DND-41 (cell line): ENCODE results near the gene EDNRB.

Source experiments
- ATAC-seq: fragments of 200-7000 bp; cut with Tn5 transposase; 3 replicates; pipeline ENCODE4 v1.9.1; 2021; ENCODE audit warnings: low read depth; ENCODE audit not compliant: insufficient read depth
- DNase-seq: peaks from one replicate; pipeline ENCODE4 v3.0.0-alpha.2; 2020
- H2AFZ ChIP-seq: 2 replicates; pipeline ENCODE4 v1.6.0; 2012; ENCODE audit warnings: low read depth, low read length
- H3K27ac ChIP-seq: 2 replicates; pipeline ENCODE4 v1.5.1; 2012; ENCODE audit warnings: low read length, inconsistent platforms
- H3K27me3 ChIP-seq: fragments of 200-600 bp; sonication (generic); 2 replicates; pipeline ENCODE4 v1.6.0; 2012; ENCODE audit warnings: low read length, mild to moderate bottlenecking, inconsistent platforms; ENCODE audit not compliant: insufficient read depth, poor library complexity
- H3K36me3 ChIP-seq: 2 replicates; pipeline ENCODE4 v1.5.1; 2012; ENCODE audit warnings: low read length, inconsistent platforms; ENCODE audit not compliant: insufficient read depth
- H3K4me1 ChIP-seq: 2 replicates; pipeline ENCODE4 v1.5.1; 2012; ENCODE audit warnings: mild to moderate bottlenecking, low read length; ENCODE audit not compliant: insufficient read depth
- H3K4me2 ChIP-seq: 2 replicates; pipeline ENCODE4 v1.6.0; 2012; ENCODE audit warnings: mild to moderate bottlenecking, moderate library complexity, low read length, inconsistent platforms; ENCODE audit not compliant: insufficient read depth
- H3K4me3 ChIP-seq, 2 experiments: fragments of 200-600 bp in 1 of 2; shearing (Covaris generic) in 1 of 2; 2 replicates each; pipeline ENCODE4 v1.5.1; 2012 to 2016; ENCODE audit warnings: inconsistent platforms in 2 of 2, low read length in 2 of 2, mild to moderate bottlenecking in 2 of 2, low read depth in 1 of 2, moderate library complexity in 1 of 2
- H3K79me2 ChIP-seq: 2 replicates; pipeline ENCODE4 v1.6.0; 2012; ENCODE audit warnings: low read length, inconsistent platforms; ENCODE audit not compliant: insufficient read depth
- H3K9ac ChIP-seq: 2 replicates; pipeline ENCODE4 v1.6.0; 2012; ENCODE audit warnings: low read depth, mild to moderate bottlenecking, inconsistent platforms, low read length, moderate library complexity
- H3K9me3 ChIP-seq: 2 replicates; pipeline ENCODE4 v1.5.1; 2012; ENCODE audit warnings: low read length, moderate library complexity, mild to moderate bottlenecking, inconsistent platforms; ENCODE audit not compliant: insufficient read depth, severe bottlenecking
- H4K20me1 ChIP-seq: 2 replicates; pipeline ENCODE4 v1.6.0; 2012; ENCODE audit warnings: low read length; ENCODE audit not compliant: insufficient read depth
- EZH2 ChIP-seq: IDR thresholded peaks from 3 replicates; pipeline ENCODE4 v1.6.1; 2012; ENCODE audit warnings: borderline replicate concordance, low read depth, mild to moderate bottlenecking, moderate library complexity, low read length, inconsistent platforms; ENCODE audit not compliant: severe bottlenecking
- TF ChIP-seq, protein P1 (sequence below): IDR thresholded peaks from 2 replicates; pipeline ENCODE4 v1.5.1; 2012; ENCODE audit warnings: borderline replicate concordance, low read length, moderate library complexity, mild to moderate bottlenecking; ENCODE audit not compliant: poor library complexity, severe bottlenecking; ENCODE audit errors: extremely low read depth

The EDNRB gene

DNA sequence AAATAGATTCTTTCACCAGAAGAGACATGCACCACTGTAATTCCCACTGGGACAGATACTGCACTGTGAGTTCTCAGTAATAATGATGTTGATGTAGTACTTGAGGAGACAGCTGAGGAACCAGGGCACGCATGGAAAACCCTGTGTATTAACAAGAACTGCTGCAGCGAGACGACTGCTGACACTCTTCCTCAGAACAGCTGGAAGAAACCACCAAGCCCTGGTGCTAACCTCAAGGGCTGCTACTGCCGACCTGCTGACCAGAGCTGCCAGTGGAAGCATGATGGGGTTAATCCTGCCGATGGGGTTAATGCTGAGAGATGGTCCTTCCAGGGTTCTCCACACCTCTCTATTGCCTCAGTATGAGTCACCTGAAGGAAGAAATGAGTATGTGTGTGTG, 45.6 kb downstream of the EDNRB start:
- H3K9ac ChIP-seq, result no peak overlapping the region
- no peaks in the 10 kb centered on the region for H3K36me3 ChIP-seq
- no peak overlapping the region for H3K27ac ChIP-seq
- H3K4me2 ChIP-seq, result no peak overlapping the region
- no peaks in the 10 kb centered on the region for H3K9me3 ChIP-seq
- ATAC-seq (no peak), DNase-seq (no peak)
- H2AFZ ChIP-seq, result no peak overlapping the region
- TF ChIP-seq EZH2, result no peak
- TF ChIP-seq, protein P1, sequence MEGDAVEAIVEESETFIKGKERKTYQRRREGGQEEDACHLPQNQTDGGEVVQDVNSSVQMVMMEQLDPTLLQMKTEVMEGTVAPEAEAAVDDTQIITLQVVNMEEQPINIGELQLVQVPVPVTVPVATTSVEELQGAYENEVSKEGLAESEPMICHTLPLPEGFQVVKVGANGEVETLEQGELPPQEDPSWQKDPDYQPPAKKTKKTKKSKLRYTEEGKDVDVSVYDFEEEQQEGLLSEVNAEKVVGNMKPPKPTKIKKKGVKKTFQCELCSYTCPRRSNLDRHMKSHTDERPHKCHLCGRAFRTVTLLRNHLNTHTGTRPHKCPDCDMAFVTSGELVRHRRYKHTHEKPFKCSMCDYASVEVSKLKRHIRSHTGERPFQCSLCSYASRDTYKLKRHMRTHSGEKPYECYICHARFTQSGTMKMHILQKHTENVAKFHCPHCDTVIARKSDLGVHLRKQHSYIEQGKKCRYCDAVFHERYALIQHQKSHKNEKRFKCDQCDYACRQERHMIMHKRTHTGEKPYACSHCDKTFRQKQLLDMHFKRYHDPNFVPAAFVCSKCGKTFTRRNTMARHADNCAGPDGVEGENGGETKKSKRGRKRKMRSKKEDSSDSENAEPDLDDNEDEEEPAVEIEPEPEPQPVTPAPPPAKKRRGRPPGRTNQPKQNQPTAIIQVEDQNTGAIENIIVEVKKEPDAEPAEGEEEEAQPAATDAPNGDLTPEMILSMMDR, result no peak
- H4K20me1 ChIP-seq, result no peaks in the 10 kb centered on the region
- H3K4me1 ChIP-seq, result no peaks in the 10 kb centered on the region
- no peaks in the 10 kb centered on the region for H3K79me2 ChIP-seq
- no peak overlapping the region for H3K4me3 ChIP-seq
- H3K27me3 ChIP-seq, result no peaks in the 10 kb centered on the region

DNA sequence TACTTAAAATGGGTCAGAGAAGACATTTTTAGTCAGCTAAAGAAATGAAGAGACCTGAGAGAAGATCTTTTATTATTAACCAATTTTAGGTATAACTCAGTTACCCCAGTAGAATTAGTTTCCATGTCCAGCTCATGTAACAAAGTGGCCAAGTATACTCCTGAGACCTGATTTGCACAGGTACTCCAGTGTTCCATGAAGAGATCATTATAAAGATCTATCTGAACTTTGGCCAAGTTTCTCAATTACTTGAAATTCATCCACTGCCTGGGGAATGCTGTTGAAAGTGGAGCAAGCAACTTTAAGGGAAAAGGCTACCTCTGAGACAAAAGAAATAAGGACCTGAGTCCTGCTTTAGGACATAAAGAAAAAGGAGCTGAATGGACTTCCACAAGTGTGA, 47.0 kb downstream of the EDNRB start:
- H4K20me1 ChIP-seq, result no peaks in the 10 kb centered on the region
- ATAC-seq, result no peak
- DNase-seq, result no peak
- H3K27me3 ChIP-seq, result no peaks in the 10 kb centered on the region
- no peaks in the 10 kb centered on the region for H3K36me3 ChIP-seq
- no peaks in the 10 kb centered on the region for H3K9me3 ChIP-seq
- no peaks in the 10 kb centered on the region for H3K4me1 ChIP-seq
- H3K4me3 ChIP-seq, result no peak overlapping the region
- no peaks in the 10 kb centered on the region for H3K79me2 ChIP-seq
- no peak overlapping the region for H3K9ac ChIP-seq
- no peak overlapping the region for H3K4me2 ChIP-seq
- no peak overlapping the region for H2AFZ ChIP-seq
- H3K27ac ChIP-seq, result no peak overlapping the region
- TF ChIP-seq, protein P1, result no peak
- no peak for TF ChIP-seq EZH2

DNA sequence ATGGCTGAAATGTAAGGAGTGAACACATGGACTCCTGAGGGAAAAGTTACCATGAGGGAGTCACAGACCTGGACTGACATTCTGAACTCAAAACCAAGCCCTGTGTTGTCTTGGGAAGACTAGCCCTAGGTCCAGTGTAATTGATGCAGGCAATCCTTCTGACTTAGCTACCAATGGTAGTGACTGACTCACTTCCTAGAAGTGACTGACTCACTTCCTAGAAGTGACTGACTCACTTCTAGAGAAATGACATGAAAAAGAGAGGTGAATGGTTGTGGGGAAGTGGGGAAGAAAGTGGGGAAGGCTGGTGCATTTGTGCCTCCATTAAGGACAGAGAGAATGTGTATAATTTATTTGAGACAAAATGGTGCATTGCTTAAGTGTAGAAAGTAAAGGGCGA, 49.9 kb downstream of the EDNRB start:
- Histone ChIP-seq H3K9me3 (no peaks in the 10 kb centered on the region), H2AFZ (no peak overlapping the region), H3K4me1 (no peaks in the 10 kb centered on the region), H3K27ac (no peak overlapping the region), H3K9ac (no peak overlapping the region), H3K27me3 (no peaks in the 10 kb centered on the region), H3K36me3 (no peaks in the 10 kb centered on the region), H3K79me2 (no peaks in the 10 kb centered on the region), H4K20me1 (no peaks in the 10 kb centered on the region), H3K4me3 (no peak overlapping the region), H3K4me2 (no peak overlapping the region)
- no peak for TF ChIP-seq EZH2
- TF ChIP-seq, protein P1, result no peak
- DNase-seq (no peak), ATAC-seq (no peak)

DNA sequence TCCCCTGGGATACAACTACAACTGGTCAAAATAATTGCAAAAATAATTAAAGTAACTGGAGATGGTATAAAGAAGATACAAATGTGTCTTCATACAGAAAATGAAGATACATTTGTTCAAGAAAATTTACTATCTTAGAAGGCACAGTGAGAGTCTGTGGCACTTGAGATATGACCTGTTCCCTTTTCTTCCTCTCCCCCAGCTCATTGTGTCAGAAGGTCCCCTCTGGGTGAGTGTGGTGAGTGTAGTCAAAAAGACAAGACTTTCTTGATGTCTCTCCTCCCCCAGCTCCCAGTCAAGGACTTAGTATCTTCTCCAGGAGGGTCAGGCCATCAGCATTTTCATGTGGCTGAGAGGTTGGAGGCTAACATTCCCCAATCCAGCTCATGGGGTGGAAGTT, 51.7 kb downstream of the EDNRB start:
- no peaks in the 10 kb centered on the region for H3K36me3 ChIP-seq
- H3K4me1 ChIP-seq, result no peaks in the 10 kb centered on the region
- H3K4me2 ChIP-seq, result no peak overlapping the region
- H2AFZ ChIP-seq, result no peak overlapping the region
- no peaks in the 10 kb centered on the region for H3K27me3 ChIP-seq
- no peak for ATAC-seq
- H3K9me3 ChIP-seq, result no peaks in the 10 kb centered on the region
- H3K27ac ChIP-seq, result no peak overlapping the region
- TF ChIP-seq, protein P1, result no peak
- TF ChIP-seq EZH2, result no peak
- no peak overlapping the region for H3K4me3 ChIP-seq
- no peaks in the 10 kb centered on the region for H3K79me2 ChIP-seq
- DNase-seq, result no peak
- no peak overlapping the region for H3K9ac ChIP-seq
- H4K20me1 ChIP-seq, result no peaks in the 10 kb centered on the region
